Activated naive CD8-positive, alpha-beta T cell treated with anti-CD3 and anti-CD28 coated beads, Interleukin-2, amount 50 U/mL, for 24 hours (primary cell): Measurements from ENCODE around the gene CCT8L2.
A peak's percentile ranks its signal among the peaks of the same experiment; 100 is the strongest.
"Not testable (repeated sequence)": the region's sequence is repeated elsewhere in the genome, so short reads cannot be mapped to it uniquely, and the experiment has no call there.

Source experiments
- ATAC-seq: fragments of 150-1000 bp; cut with Tn5 transposase; one replicate; pipeline ENCODE4 v1.10.0; 2021
- DNase-seq: peaks from one replicate; pipeline ENCODE4 v3.0.0; 2021
- H3K27ac Mint-ChIP-seq: one replicate; pipeline ENCODE4 v1.8.0; 2021; ENCODE audit warnings: mild to moderate bottlenecking, mixed read lengths
- H3K27me3 Mint-ChIP-seq: one replicate; pipeline ENCODE4 v1.8.0; 2021; ENCODE audit warnings: mixed read lengths
- H3K36me3 Mint-ChIP-seq: one replicate; pipeline ENCODE4 v1.8.0; 2021; ENCODE audit warnings: low read depth, mixed read lengths
- H3K4me1 Mint-ChIP-seq: one replicate; pipeline ENCODE4 v1.8.0; 2021; ENCODE audit warnings: mixed read lengths
- H3K4me3 Mint-ChIP-seq: one replicate; pipeline ENCODE4 v1.8.0; 2021; ENCODE audit warnings: mild to moderate bottlenecking, moderate library complexity, mixed read lengths
- H3K9me3 Mint-ChIP-seq: one replicate; pipeline ENCODE4 v1.8.0; 2021; ENCODE audit warnings: mixed read lengths

The CCT8L2 gene, protein sequence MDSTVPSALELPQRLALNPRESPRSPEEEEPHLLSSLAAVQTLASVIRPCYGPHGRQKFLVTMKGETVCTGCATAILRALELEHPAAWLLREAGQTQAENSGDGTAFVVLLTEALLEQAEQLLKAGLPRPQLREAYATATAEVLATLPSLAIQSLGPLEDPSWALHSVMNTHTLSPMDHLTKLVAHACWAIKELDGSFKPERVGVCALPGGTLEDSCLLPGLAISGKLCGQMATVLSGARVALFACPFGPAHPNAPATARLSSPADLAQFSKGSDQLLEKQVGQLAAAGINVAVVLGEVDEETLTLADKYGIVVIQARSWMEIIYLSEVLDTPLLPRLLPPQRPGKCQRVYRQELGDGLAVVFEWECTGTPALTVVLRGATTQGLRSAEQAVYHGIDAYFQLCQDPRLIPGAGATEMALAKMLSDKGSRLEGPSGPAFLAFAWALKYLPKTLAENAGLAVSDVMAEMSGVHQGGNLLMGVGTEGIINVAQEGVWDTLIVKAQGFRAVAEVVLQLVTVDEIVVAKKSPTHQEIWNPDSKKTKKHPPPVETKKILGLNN

DNA sequence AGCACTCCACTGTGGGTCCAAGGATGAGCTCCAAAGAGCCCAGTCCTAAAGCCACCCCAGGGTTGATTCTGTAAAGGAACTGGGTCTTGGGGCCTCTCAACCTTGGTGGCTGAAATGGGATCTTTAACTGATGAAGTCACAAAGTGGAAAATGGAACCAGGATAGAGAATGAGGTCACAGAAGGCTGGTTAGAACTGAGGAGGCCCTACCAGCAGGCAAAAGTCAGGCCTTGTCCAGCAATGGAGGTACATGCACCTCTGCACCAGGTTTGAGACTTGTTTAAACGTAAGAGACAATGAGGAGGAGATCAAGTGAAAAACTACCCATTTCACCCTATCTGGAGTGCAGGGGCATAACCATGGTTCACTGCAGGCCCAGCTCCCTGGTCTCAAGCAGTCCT lies at the start of gene CCT8L2:
Gene CCT8L2, minus strand, starts transcription at position 101 of the 400 bp plus-strand sequence. CDS start 260 bp downstream, outside the sequence.
- DNase-seq, H3K9me3 Mint-ChIP-seq, H3K27ac Mint-ChIP-seq, ATAC-seq, H3K36me3 Mint-ChIP-seq, H3K4me1 Mint-ChIP-seq, H3K4me3 Mint-ChIP-seq: not testable (repeated sequence)
- H3K27me3 Mint-ChIP-seq = peaks cover 10% of the 10 kb centered on the region

DNA sequence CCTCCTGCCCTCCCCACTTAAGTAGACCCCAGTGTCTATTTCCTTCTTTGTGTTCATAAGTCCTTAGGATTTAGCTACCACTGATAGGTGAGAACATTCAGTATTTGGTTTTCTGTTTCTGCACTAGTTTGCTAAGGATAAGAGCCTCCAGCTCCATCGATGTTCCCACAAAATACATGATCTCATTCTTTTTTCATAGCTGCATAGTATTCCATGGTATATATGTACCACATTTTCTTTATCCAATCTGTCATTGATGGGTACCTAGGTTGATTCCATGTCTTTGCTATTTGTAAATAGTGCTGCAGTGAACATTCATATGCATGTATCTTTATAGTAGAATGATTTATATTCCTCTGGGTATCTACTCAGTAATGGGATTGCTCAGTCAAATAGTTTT lies 42.8 kb upstream of the CCT8L2 start:
- H3K9me3 Mint-ChIP-seq, ATAC-seq: not testable (repeated sequence)

DNA sequence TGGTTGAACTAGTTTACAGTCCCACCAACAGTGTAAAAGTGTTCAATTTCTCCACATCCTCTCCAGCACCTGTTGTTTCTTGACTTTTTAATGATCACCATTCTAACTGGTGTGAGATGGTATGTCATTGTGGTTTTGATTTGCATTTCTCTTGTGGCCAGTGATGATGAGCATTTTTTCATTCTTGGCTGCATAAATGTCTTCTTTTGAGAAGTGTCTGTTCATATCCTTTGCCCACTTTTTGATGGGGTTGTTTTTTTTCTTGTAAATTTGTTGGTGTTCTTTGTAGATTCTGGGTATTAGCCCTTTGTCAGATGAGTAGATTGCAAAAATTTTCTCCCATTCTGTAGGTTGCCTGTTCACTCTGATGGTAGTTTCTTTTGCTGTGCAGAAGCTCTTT lies 41.5 kb upstream of the CCT8L2 start:
- ATAC-seq, H3K27ac Mint-ChIP-seq, H3K9me3 Mint-ChIP-seq, H3K27me3 Mint-ChIP-seq, H3K4me3 Mint-ChIP-seq, H3K36me3 Mint-ChIP-seq, H3K4me1 Mint-ChIP-seq, DNase-seq: not testable (repeated sequence)

More for the DNA sequence above, 42.8 kb upstream of the CCT8L2 start:
- not testable (repeated sequence) for H3K4me3 Mint-ChIP-seq, H3K27me3 Mint-ChIP-seq, DNase-seq, H3K36me3 Mint-ChIP-seq, H3K27ac Mint-ChIP-seq, H3K4me1 Mint-ChIP-seq

DNA sequence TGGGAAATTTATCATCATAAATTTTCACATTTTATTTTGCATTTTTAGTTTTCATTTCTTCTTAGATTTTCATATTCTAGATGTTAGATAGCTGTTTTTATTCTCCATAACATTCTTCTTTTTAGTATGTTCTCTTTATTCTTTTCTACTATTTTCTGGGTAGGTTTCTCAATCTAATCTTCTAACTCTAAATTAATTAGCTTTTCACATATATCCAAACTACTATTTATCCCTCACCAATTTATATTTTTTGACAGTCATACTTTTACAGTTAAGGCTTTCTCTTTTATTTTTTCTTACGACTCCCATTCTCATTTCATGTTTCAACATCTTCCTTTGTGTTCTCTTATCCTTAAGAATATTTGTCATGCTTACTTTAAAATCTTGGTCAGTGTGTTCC lies 35.9 kb upstream of the CCT8L2 start:
- H3K4me3 Mint-ChIP-seq, H3K27me3 Mint-ChIP-seq, H3K4me1 Mint-ChIP-seq, H3K27ac Mint-ChIP-seq, ATAC-seq, DNase-seq, H3K9me3 Mint-ChIP-seq, H3K36me3 Mint-ChIP-seq: not testable (repeated sequence)

DNA sequence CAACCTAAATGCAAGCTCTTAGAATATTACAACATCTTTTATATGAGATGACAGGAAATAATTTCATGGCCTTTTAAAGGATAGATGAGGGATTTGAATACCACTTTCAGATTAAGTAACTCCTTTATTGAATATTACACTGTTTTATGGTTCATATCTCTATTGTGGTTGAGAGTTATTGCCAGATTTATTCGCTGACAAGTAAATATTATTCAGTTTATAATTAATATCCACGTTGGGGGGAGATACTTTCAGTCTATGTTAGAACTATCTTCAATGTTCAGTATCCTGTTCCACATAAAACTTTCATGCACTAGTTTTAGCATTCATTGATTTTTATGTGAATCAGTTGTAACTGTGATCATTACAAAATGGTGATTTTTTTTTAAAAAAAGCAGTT lies 32.4 kb upstream of the CCT8L2 start:
- ATAC-seq, H3K4me1 Mint-ChIP-seq, DNase-seq, H3K4me3 Mint-ChIP-seq, H3K27ac Mint-ChIP-seq, H3K9me3 Mint-ChIP-seq, H3K36me3 Mint-ChIP-seq, H3K27me3 Mint-ChIP-seq: not testable (repeated sequence)

DNA sequence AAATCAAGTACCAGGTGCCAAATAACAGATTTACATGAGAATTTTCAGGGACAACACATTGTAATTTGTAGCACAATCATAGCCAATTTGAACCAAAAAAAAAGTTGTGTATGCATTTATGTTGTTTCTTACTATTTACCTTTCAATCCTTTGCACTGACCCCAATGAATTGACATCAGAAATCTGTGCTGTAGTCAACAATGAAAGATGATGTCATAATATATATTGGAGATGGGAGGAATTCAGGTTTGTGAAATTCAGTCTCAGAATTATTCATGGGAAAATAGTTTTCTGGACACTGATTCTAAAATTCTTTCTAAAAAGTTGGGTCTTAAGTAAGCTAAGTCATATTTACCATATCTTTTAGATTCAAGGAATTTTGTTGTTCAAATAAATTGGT lies 31.0 kb upstream of the CCT8L2 start:
- H3K36me3 Mint-ChIP-seq, H3K4me1 Mint-ChIP-seq, ATAC-seq, H3K27me3 Mint-ChIP-seq, DNase-seq, H3K27ac Mint-ChIP-seq, H3K4me3 Mint-ChIP-seq, H3K9me3 Mint-ChIP-seq: not testable (repeated sequence)

DNA sequence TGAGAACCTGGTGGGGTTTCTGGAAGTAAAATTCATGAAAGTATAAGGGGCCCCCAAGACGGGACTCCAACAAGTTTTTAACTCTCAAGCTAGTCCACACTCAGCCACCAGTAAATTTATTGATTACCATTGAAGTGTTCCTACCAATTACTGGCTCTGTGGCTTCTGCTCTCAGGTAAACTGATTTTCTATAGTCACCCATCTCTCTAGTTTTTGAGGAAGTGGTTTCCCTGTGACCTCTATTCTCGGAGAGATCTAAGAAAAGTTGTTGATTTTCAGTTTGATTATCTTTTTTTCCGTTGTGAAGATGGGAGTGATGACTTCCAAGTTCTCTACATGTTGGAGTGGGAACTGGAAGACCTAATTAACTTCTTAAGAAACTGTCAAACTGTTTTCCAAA lies 24.9 kb upstream of the CCT8L2 start:
- H3K9me3 Mint-ChIP-seq, H3K27me3 Mint-ChIP-seq, H3K27ac Mint-ChIP-seq, H3K36me3 Mint-ChIP-seq, H3K4me1 Mint-ChIP-seq, ATAC-seq, DNase-seq, H3K4me3 Mint-ChIP-seq: not testable (repeated sequence)

DNA sequence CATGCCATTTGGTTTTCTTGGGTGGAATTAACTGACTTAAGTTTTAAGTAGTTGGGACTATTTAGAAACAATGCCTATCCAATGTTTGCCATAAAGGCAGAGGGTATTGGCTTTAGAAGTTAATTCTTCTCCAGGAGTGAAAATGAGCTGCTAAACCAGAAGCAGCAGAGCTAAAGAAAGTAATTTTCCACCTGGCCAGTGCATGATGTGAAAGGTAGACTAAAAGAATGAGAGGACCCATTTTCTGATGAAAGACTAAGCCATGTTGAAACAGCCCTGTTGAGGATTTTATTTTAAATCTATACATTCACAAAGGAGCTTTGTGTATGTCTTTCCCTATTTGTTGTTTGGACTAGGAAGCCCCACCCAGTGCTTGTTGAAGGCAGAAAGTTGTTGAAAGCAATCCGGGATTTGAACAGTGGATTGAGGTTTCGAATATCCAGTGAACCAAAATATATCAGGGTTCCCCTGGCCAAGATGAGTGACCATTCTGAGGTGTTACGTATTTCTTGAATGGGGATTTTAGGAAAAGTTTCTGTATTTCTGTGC lies 23.9 kb upstream of the CCT8L2 start:
- not testable (repeated sequence) for H3K4me3 Mint-ChIP-seq, H3K9me3 Mint-ChIP-seq, H3K27ac Mint-ChIP-seq, H3K36me3 Mint-ChIP-seq, DNase-seq, H3K4me1 Mint-ChIP-seq, ATAC-seq
- H3K27me3 Mint-ChIP-seq = peaks cover 11% of the 10 kb centered on the region

DNA sequence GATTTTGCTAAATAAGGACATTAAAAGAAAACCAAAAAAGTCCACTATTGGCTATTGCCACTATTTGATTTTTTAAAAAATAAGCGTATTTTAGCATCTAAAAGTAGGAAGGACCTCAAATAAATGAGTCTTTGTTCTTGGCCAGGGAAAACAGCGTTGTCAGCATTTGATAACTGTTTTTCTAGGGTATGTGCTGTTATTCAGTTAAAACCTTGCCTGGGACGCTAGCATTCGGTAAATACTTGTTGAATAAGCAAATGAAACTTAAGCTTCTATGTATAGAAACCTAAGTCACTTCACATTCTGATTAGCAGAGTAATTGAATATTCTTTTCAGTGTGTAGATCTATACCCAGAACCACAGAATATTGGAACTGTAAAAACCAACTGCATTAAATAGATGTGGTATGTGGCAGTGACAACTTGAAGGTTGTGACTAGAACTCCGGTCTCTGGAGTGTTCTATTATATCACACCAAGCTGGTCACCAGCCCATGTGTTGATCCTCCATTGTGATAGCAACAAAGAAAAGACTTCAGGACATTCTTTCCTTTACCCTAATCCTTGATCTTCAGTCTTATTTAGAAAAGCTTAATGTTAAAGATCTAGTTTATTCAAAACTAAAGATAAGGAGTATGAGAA lies 23.1 kb upstream of the CCT8L2 start:
- H3K27me3 Mint-ChIP-seq = peaks cover 19% of the 10 kb centered on the region
- DNase-seq, H3K9me3 Mint-ChIP-seq, H3K27ac Mint-ChIP-seq, H3K36me3 Mint-ChIP-seq, H3K4me1 Mint-ChIP-seq, ATAC-seq, H3K4me3 Mint-ChIP-seq: not testable (repeated sequence)

DNA sequence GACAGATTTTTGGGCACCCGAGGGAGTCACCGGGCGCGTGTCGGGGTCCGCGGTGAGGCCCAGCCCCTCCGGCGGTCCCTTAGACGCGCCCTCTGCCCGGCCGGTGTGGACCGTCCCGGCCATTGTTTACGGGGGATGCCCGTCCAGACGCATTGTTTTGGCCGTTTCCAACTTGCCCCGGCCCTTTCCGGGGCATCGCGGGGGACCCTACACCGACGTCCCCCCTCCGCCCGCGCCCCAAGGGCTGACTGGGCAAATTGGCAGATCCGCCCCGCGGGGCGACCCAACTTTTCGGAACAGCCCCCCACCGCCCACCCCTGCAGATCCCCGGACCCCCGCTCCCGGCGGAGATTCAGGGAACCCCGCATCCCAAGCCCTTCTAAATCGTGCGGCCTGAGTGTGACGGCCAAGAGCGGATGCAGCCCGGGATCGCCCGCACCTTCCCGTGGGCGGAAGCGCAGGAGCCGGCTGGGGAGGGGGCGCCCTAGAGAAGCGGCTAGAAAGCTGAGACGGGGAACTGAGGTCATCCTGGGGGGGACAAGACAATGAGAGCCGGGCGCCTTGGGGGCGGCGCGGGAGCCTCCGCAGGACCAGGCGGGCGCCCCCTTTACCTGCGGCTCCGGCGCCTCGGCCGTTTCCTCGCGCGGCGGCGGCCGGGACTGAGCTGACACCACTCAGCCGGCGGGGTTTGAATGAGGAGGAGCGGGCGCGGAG lies 17.1 kb upstream of the CCT8L2 start:
- Mint-ChIP-seq H3K27me3 (peaks cover 44% of the 10 kb centered on the region), H3K4me3 (no peak overlapping the region), H3K27ac (no peak overlapping the region), H3K36me3 (peaks cover 3% of the 10 kb centered on the region), H3K9me3 (no peaks in the 10 kb centered on the region), H3K4me1 (no peaks in the 10 kb centered on the region)
- no peak for DNase-seq
- no peak for ATAC-seq

DNA sequence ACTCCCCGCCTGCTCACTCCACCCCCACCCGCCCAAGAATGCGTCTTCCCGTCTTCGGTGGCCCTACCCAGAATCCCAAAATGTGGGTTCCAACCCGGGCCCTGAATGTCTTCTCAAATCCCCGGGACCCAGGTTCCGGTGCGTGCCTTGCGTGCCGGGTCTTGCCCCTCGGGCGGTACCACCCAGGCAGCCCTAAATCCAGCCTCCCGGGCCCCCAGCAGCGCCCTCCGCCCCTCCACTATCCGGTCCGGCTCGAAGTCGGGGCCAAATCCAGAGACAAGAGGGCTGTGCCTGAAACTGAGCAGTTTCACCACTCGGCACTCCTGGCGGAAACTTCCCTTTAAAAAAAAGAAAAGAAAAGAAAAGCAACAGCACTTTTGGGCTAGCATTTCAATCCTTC lies 16.3 kb upstream of the CCT8L2 start:
- peaks cover 52% of the 10 kb centered on the region for H3K27me3 Mint-ChIP-seq
- no peaks in the 10 kb centered on the region for H3K9me3 Mint-ChIP-seq
- DNase-seq (no peak), ATAC-seq (no peak)
- peaks cover 3% of the 10 kb centered on the region for H3K36me3 Mint-ChIP-seq
- H3K27ac Mint-ChIP-seq = no peak overlapping the region
- H3K4me3 Mint-ChIP-seq = no peak overlapping the region
- no peaks in the 10 kb centered on the region for H3K4me1 Mint-ChIP-seq

DNA sequence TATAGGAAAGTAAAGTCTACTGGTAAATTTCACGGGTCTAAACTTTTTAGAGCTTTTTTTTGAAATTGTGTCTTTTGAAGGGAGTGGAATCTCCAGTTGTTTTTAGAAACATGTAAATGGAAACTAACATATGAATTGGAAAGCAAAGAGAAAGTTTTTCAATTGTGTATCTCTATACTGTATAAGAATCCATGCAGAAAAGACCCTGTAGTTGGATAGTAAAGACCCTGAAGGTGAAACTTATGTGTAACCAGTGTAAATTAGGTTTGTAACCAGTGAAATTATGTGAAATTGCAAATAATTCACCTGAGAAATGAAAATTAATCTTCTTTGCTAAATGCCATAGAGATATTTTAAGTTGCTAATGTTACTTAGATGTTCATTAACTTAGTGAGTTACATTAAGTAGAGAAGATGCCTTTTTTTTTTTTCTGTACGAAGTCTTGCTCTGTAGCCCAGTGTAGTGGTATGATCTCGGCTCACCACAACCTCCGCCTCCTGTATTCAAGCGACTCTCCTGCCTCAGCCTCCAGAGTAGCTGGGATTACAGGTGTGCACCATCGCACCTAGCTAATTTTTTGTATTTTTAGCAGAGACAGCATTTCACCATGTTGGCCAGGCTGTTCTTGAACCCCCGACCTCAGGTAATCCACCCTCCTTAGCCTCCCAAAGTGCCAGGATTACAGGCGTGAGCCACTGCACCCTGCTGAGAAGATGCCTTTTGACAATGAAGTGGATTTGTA lies 11.8 kb upstream of the CCT8L2 start:
- not testable (repeated sequence) for H3K4me3 Mint-ChIP-seq, H3K36me3 Mint-ChIP-seq, DNase-seq, ATAC-seq, H3K27ac Mint-ChIP-seq, H3K9me3 Mint-ChIP-seq
- peaks cover 13% of the 10 kb centered on the region for H3K4me1 Mint-ChIP-seq
- peaks cover 53% of the 10 kb centered on the region for H3K27me3 Mint-ChIP-seq

DNA sequence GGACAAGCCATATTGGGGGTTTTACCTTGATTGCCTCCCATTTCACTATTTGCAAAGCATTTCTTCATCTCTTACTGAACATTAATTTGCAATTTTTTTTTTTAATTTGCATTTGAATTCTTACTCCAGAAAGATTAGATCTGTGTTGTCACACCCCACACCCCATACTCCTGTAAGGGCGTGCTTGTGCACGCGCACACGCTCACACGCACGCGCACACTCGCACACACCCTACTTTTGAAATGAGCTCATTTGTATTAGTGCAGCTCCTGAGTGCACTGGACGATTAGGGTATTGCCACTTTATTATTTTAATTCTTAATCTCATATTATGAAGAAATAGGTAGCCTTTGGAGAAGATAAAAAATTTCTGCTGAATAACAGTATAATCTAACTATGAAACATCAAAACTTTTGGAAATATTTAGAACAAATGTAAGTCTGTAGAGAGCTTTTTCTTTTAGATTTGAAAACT lies 11.2 kb upstream of the CCT8L2 start:
- ATAC-seq, DNase-seq, H3K9me3 Mint-ChIP-seq, H3K4me3 Mint-ChIP-seq, H3K36me3 Mint-ChIP-seq, H3K27ac Mint-ChIP-seq: not testable (repeated sequence)
- peaks cover 52% of the 10 kb centered on the region for H3K27me3 Mint-ChIP-seq
- peaks cover 13% of the 10 kb centered on the region for H3K4me1 Mint-ChIP-seq

DNA sequence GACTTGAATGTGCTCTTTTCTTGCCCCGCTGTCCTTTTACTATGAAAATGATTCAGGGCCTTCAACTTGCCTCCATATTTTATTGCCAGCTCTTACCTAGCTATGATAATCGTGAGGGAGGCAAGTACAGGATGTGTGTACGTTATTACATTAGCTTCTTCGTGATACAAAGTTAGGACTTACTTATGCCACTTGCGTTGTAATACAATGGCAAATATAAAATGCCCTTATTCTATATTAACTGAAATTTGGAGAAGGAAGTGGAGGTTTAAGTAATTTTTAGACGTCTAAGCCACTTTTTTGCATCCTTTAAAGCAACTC lies 10.8 kb upstream of the CCT8L2 start:
- Mint-ChIP-seq H3K4me1 (peaks cover 13% of the 10 kb centered on the region), H3K27ac (no peak overlapping the region), H3K27me3 (peaks cover 50% of the 10 kb centered on the region), H3K9me3 (no peaks in the 10 kb centered on the region), H3K36me3 (no peaks in the 10 kb centered on the region), H3K4me3 (peak overlapping the region; percentile 59)
- DNase-seq (no peak), ATAC-seq (no peak)
